Neuronal stem cell (in vitro differentiated cells): Measurements from ENCODE around the gene ASPG.

Source experiments
- DNase-seq: peaks from one replicate; pipeline ENCODE4 v3.0.0-alpha.2; 2013; ENCODE audit warnings: low spot score
- H2AFZ ChIP-seq: one replicate; pipeline ENCODE4 v1.6.1; 2013; ENCODE audit warnings: mild to moderate bottlenecking, low read length, inconsistent platforms
- H2AK5ac ChIP-seq: 2 replicates; pipeline ENCODE4 v1.6.1; 2013; ENCODE audit warnings: low read depth, mild to moderate bottlenecking, inconsistent platforms, low read length, moderate library complexity, mixed read lengths
- H2BK120ac ChIP-seq: 2 replicates; pipeline ENCODE4 v1.6.1; 2013; ENCODE audit warnings: low read depth, mild to moderate bottlenecking, inconsistent platforms, low read length, moderate library complexity, mixed read lengths
- H2BK12ac ChIP-seq: one replicate; pipeline ENCODE4 v1.6.1; 2013; ENCODE audit warnings: low read length, inconsistent platforms
- H2BK15ac ChIP-seq: 2 replicates; pipeline ENCODE4 v1.6.1; 2013; ENCODE audit warnings: mild to moderate bottlenecking, low read length, inconsistent platforms, mixed read lengths
- H2BK5ac ChIP-seq: one replicate; pipeline ENCODE4 v1.6.1; 2013; ENCODE audit warnings: inconsistent platforms, mild to moderate bottlenecking, low read length, moderate library complexity
- H3K14ac ChIP-seq: one replicate; pipeline ENCODE4 v1.6.1; 2013; ENCODE audit warnings: low read length, inconsistent platforms
- H3K18ac ChIP-seq: 2 replicates; pipeline ENCODE4 v1.6.1; 2013; ENCODE audit warnings: low read length, inconsistent platforms
- H3K23ac ChIP-seq: 2 replicates; pipeline ENCODE4 v1.6.1; 2013; ENCODE audit warnings: low read depth, mild to moderate bottlenecking, mixed read lengths, low read length, inconsistent platforms; ENCODE audit not compliant: poor library complexity
- H3K27ac ChIP-seq: replicated peaks from 3 replicates; pipeline ENCODE4 v1.5.1; 2013; ENCODE audit warnings: low read length, inconsistent platforms
- H3K27me3 ChIP-seq, 3 experiments: 2 replicates each; pipeline ENCODE4 v1.6.1; 2013; ENCODE audit warnings: low read length in 3 of 3, mild to moderate bottlenecking in 2 of 3, inconsistent platforms in 1 of 3, low read depth in 1 of 3, mixed read lengths in 1 of 3, moderate library complexity in 1 of 3; ENCODE audit not compliant: control insufficient read depth in 3 of 3, insufficient read depth in 3 of 3
- H3K36me3 ChIP-seq, 2 donors: replicated peaks in 1 of 2; 2 replicates each; pipeline ENCODE4 v1.6.1; 2013; ENCODE audit warnings: low read length in 2 of 2; ENCODE audit not compliant: control insufficient read depth in 2 of 2, insufficient read depth in 2 of 2
- H3K4ac ChIP-seq: 2 replicates; pipeline ENCODE4 v1.6.1; 2013; ENCODE audit warnings: inconsistent platforms, mild to moderate bottlenecking, low read length, moderate library complexity
- H3K4me1 ChIP-seq, 2 donors: 1 replicate in 1 of 2; 2 replicates in 1 of 2; pipeline ENCODE4 v1.6.1; 2013; ENCODE audit warnings: low read length in 2 of 2, low read depth in 1 of 2; ENCODE audit not compliant: control insufficient read depth in 2 of 2, insufficient read depth in 1 of 2
- H3K4me2 ChIP-seq: one replicate; pipeline ENCODE4 v1.6.1; 2013; ENCODE audit warnings: mild to moderate bottlenecking, low read length, inconsistent platforms; ENCODE audit not compliant: insufficient read depth, poor library complexity, severe bottlenecking
- H3K4me3 ChIP-seq, 2 donors: 2 replicates each; pipeline ENCODE4 v1.5.1; 2013; ENCODE audit warnings: low read length in 2 of 2, mild to moderate bottlenecking in 2 of 2, inconsistent platforms in 1 of 2, moderate library complexity in 1 of 2
- H3K79me1 ChIP-seq: one replicate; pipeline ENCODE4 v1.6.1; 2013; ENCODE audit warnings: low read depth, mild to moderate bottlenecking, inconsistent platforms, low read length, moderate library complexity
- H3K9ac ChIP-seq: one replicate; pipeline ENCODE4 v1.6.1; 2013; ENCODE audit warnings: mild to moderate bottlenecking, low read depth, low read length, inconsistent platforms; ENCODE audit not compliant: poor library complexity
- H3K9me3 ChIP-seq, 2 donors: replicated peaks in 1 of 2; 2 replicates each; pipeline versions ENCODE3 to v1.6.1; 2013; ENCODE audit warnings: low read length in 2 of 2, mild to moderate bottlenecking in 2 of 2, inconsistent platforms in 1 of 2, low read depth in 1 of 2, mixed read lengths in 1 of 2, moderate library complexity in 1 of 2; ENCODE audit not compliant: control insufficient read depth in 2 of 2, insufficient read depth in 1 of 2
- H4K8ac ChIP-seq: one replicate; pipeline ENCODE4 v1.6.1; 2013; ENCODE audit warnings: low read depth, mild to moderate bottlenecking, inconsistent platforms, low read length, moderate library complexity
- H4K91ac ChIP-seq: one replicate; pipeline ENCODE4 v1.6.1; 2013; ENCODE audit warnings: low read length, low read depth, mild to moderate bottlenecking, inconsistent platforms; ENCODE audit not compliant: poor library complexity
- WGBS, 2 donors: extraction: QIAGEN DNeasy Blood & Tissue Kit; methylation state at CpG; one replicate each; pipeline ENCODE4 v1.1.7; 2013; ENCODE audit warnings: missing lambda C conversion rate in 2 of 2, mixed read lengths in 1 of 2; ENCODE audit not compliant: insufficient read length in 2 of 2, insufficient replicate concordance in 1 of 2; ENCODE audit errors: extremely low coverage in 2 of 2; 5-methylcytosine and 5-hydroxymethylcytosine counted together

ASPG gene

DNA sequence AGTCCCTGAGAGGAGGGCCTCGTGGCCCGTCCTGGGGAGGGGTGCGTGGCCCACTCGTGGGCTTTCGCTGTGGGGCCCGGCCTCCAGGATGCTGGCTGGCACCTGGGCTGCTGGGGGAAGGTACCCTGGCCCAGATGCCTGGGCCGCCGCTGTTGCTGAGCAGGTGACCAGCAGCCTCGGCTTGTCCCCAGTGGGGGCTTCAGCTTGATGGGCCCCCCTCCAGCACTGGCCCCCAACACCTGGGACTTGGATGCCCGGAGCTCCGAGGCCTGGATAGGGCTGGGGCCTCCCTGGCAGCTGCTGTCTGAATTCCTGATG lies 63.7 kb downstream of the ASPG start:
- Histone ChIP-seq H3K4ac (peak overlapping the region; percentile 13), H3K23ac (peak overlapping the region; percentile 73), H3K27me3 (no peaks in the 10 kb centered on the region), H4K91ac (no peak overlapping the region), H3K36me3 (peaks cover 6 to 9% of the 10 kb centered on the region in 2 donors), H2BK15ac (peak overlapping the region; percentile 92), H2AFZ (peak overlapping the region; percentile 28), H3K27ac (peak overlapping the region; percentile 87), H2BK120ac (peak overlapping the region; percentile 96), H3K18ac (peak overlapping the region; percentile 99), H2BK12ac (peak overlapping the region; percentile 99), H3K9ac (no peak overlapping the region), H4K8ac (no peak overlapping the region), H3K9me3 (no peaks in the 10 kb centered on the region), H3K4me1 (peaks cover 36 to 43% of the 10 kb centered on the region in 2 donors), H3K4me2 (peak overlapping the region; percentile 37), H3K4me3 (no peak overlapping the region), H3K79me1 (peaks cover 35% of the 10 kb centered on the region), H2AK5ac (peak overlapping the region; percentile 99), H2BK5ac (peak overlapping the region; percentile 98), H3K14ac (peak overlapping the region; percentile 97)
- DNase-seq = no peak
- no CpG with 5 or more reads among the region's 11 CpGs for WGBS, 2 donors

DNA sequence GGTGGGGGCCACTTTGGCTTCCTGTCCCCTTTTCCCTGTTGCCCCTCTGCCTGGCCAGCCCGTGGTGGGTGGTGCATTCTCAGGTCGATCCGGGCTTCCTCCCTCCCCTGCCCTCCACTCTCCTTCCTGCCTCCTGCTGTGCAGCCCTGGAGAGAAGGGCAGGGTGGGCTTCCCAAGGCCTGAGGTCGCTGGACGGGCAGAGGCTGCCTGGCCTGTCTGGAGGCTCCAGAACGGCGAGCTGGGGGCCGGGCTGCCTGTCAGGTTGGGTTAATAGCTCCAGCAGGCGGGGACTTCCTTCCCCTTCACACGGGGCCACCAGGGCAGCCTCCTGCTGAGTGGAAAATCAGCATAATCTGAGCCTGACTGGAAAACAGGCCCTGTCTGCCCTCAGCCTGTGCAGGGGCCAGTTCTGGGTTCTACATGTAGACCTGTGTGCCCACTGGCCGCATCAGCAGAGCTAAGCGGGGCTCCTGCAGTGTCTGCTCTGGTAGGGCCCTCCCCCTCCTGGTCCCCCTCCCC lies 64.2 kb downstream of the ASPG start:
- Histone ChIP-seq H3K27ac (peak overlapping the region; percentile 87), H3K18ac (peak overlapping the region; percentile 99)
- WGBS, 2 donors = no CpG with 5 or more reads among the region's 12 CpGs

DNA sequence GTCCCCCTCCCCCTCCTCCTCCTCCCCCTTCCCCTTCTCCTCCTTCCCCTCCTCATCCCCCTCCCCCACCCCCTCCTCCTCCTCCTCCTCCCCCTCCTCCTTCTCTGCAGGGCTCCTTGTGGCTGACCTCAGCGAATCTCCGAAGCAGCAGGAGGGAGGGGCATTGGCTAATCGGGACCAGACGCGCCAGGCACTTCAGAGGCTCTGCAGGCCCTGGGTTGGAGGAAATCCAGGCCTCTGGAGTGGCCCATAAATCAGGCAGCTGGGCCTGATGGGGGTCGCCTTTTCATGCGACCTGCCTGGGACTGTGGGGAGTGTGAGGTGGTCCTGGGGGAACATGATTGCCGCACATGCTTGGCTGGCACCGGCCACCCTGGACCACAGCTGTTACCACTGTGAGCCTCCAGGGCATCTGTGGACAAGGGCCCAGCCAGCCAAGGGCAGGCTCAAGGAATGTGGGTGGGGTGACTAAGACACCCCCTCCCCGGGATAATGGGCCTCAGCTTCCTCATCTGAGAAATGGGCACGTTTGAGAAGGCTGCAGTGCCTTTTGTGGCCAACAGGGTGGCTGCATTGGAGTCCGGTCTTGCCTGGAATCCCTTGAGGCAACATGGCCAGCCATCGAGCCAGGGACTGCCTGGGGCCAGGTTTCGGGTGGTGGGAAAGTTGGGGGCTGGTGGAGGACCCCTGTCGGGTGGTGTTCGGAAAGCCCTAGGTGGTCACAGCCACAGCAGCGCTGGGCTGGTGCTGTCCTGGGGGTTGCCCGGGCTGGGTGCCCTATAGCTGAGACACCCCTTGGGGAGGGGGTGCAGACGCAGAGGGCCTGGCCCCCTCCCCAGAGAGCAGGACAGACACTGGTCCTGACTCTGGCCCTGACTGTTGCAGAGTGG lies 64.9 kb downstream of the ASPG start:
- peak overlapping the region; percentile 84 for H3K4ac ChIP-seq
- H3K27me3 ChIP-seq = no peaks in the 10 kb centered on the region
- H4K8ac ChIP-seq = no peak overlapping the region
- H3K14ac ChIP-seq = peak overlapping the region; percentile 47
- H2AK5ac ChIP-seq = peak overlapping the region; percentile 98
- peak overlapping the region; percentile 96 for H2BK120ac ChIP-seq
- no peak overlapping the region for H3K4me3 ChIP-seq
- peak overlapping the region; percentile 74 for H2BK15ac ChIP-seq
- H3K9ac ChIP-seq = peak overlapping the region; percentile 60
- WGBS, 2 donors = no CpG with 5 or more reads among the region's 19 CpGs
- peaks cover 39% of the 10 kb centered on the region for H3K79me1 ChIP-seq
- H2AFZ ChIP-seq = peak overlapping the region; percentile 53
- peak overlapping the region; percentile 93 for H3K18ac ChIP-seq
- no peak overlapping the region for H4K91ac ChIP-seq
- DNase-seq = no peak
- peak overlapping the region; percentile 94 for H2BK12ac ChIP-seq
- peaks cover 4 to 9% of the 10 kb centered on the region in 2 donors for H3K36me3 ChIP-seq
- peaks cover 36 to 39% of the 10 kb centered on the region in 2 donors for H3K4me1 ChIP-seq
- peak overlapping the region; percentile 64 for H3K27ac ChIP-seq
- H3K9me3 ChIP-seq = no peaks in the 10 kb centered on the region
- H3K4me2 ChIP-seq = no peak overlapping the region
- H2BK5ac ChIP-seq = peak overlapping the region; percentile 42
- peak overlapping the region; percentile 89 for H3K23ac ChIP-seq

More for the DNA sequence above, 64.2 kb downstream of the ASPG start:
- peak overlapping the region; percentile 61 for H3K9ac ChIP-seq
- peak overlapping the region; percentile 99 for H2BK12ac ChIP-seq
- no peak overlapping the region for H3K4ac ChIP-seq
- no peaks in the 10 kb centered on the region for H3K27me3 ChIP-seq
- no peak overlapping the region for H4K8ac ChIP-seq
- no peak overlapping the region for H4K91ac ChIP-seq
- peak overlapping the region; percentile 99 for H2AK5ac ChIP-seq
- peak overlapping the region; percentile 37 for H3K4me2 ChIP-seq
- no peaks in the 10 kb centered on the region for H3K9me3 ChIP-seq
- peak overlapping the region; percentile 96 for H2BK120ac ChIP-seq
- H3K79me1 ChIP-seq = peaks cover 37% of the 10 kb centered on the region
- H3K14ac ChIP-seq = no peak overlapping the region
- peak overlapping the region; percentile 92 for H2BK15ac ChIP-seq
- DNase-seq = peak; percentile 72
- no peak overlapping the region for H3K23ac ChIP-seq
- H3K4me1 ChIP-seq = peaks cover 36 to 42% of the 10 kb centered on the region in 2 donors
- peak overlapping the region; percentile 28 for H2AFZ ChIP-seq
- no peak overlapping the region for H3K4me3 ChIP-seq
- H3K36me3 ChIP-seq = peaks cover 5 to 9% of the 10 kb centered on the region in 2 donors
- H2BK5ac ChIP-seq = peak overlapping the region; percentile 98

DNA sequence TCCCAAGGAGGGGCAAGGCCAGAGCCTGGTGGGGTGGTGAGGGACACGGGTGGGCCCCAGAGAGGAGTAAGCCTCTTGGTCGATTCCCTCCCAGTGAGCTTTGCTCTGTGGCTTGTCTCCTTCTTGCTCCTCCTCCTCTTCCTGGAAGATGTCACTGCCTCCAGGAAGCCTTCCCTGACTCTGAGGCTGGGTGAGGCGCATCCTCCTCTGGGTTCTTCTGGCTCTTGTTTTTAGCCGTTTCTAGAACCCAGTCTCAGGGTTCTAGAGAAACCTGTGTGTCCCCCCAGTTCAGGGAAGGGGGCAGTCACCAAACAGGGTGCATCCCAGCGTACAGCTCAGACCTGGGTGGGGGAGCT lies 65.5 kb downstream of the ASPG start:
- no CpG with 5 or more reads among the region's 5 CpGs for WGBS, 2 donors
- H4K8ac ChIP-seq = no peak overlapping the region

More for the DNA sequence above, 65.5 kb downstream of the ASPG start:
- H2AK5ac ChIP-seq = peak overlapping the region; percentile 98
- peak overlapping the region; percentile 42 for H2BK5ac ChIP-seq
- no peak overlapping the region for H3K4me3 ChIP-seq
- H3K79me1 ChIP-seq = peaks cover 41% of the 10 kb centered on the region
- peaks cover 4 to 9% of the 10 kb centered on the region in 2 donors for H3K36me3 ChIP-seq
- peak overlapping the region; percentile 89 for H3K23ac ChIP-seq
- peak overlapping the region; percentile 96 for H2BK120ac ChIP-seq
- peak overlapping the region; percentile 93 for H3K18ac ChIP-seq
- H3K4ac ChIP-seq = no peak overlapping the region
- DNase-seq = no peak
- H3K27ac ChIP-seq = no peak overlapping the region
- H3K27me3 ChIP-seq = no peaks in the 10 kb centered on the region
- H3K14ac ChIP-seq = peak overlapping the region; percentile 47
- H3K4me2 ChIP-seq = no peak overlapping the region
- no peak overlapping the region for H2AFZ ChIP-seq
- H3K9ac ChIP-seq = no peak overlapping the region
- H2BK15ac ChIP-seq = peak overlapping the region; percentile 74
- no peak overlapping the region for H4K91ac ChIP-seq
- H2BK12ac ChIP-seq = peak overlapping the region; percentile 94
- no peaks in the 10 kb centered on the region for H3K9me3 ChIP-seq
- H3K4me1 ChIP-seq = peaks cover 36 to 39% of the 10 kb centered on the region in 2 donors
